Keratinocyte (primary cell): ENCODE measurements around the gene SOST. TPM values are rescaled to one million over a fixed set of nuclear protein-coding genes. Genes with fewer than 3 reads are reported as not detected.

Source experiments
- DNase-seq: peaks from one replicate; pipeline ENCODE4 v3.0.0-alpha.2; 2011; ENCODE audit warnings: low read depth, missing footprints, low spot score
- FAIRE-seq: peaks from 2 replicates; lab custom pipeline; 2011; peaks lifted over from hg19 to GRCh38; lab: Jason Lieb, UNC
- H2AFZ ChIP-seq: 2 replicates; pipeline ENCODE4 v1.6.0; 2012; ENCODE audit warnings: low read length, control low read depth, inconsistent platforms; ENCODE audit not compliant: control insufficient read depth
- H3K27ac ChIP-seq: 2 replicates; pipeline ENCODE4 v1.5.1; 2011; ENCODE audit warnings: low read length; ENCODE audit not compliant: control insufficient read depth, insufficient read depth
- H3K27me3 ChIP-seq: 3 replicates; pipeline ENCODE4 v1.6.0; 2011; ENCODE audit warnings: low read length; ENCODE audit not compliant: control insufficient read depth, insufficient read depth; ENCODE audit errors: extremely low read depth
- H3K36me3 ChIP-seq, 2 experiments: 2 replicates in 1 of 2; 3 replicates in 1 of 2; pipeline ENCODE4 v1.5.1; 2011; ENCODE audit warnings: low read length in 2 of 2, mild to moderate bottlenecking in 1 of 2; ENCODE audit not compliant: control insufficient read depth in 2 of 2, insufficient read depth in 2 of 2; ENCODE audit errors: extremely low read depth in 1 of 2
- H3K4me1 ChIP-seq: 3 replicates; pipeline ENCODE4 v1.5.1; 2011; ENCODE audit warnings: low read length; ENCODE audit not compliant: control insufficient read depth, insufficient read depth; ENCODE audit errors: extremely low read depth
- H3K4me2 ChIP-seq: 3 replicates; pipeline ENCODE4 v1.6.0; 2011; ENCODE audit warnings: low read depth, low read length; ENCODE audit not compliant: control insufficient read depth, insufficient read depth; ENCODE audit errors: extremely low read depth
- H3K4me3 ChIP-seq, 3 experiments: fragments of 200-600 bp in 1 of 3; sonication (generic) in 1 of 3; 2 replicates in 2 of 3; 3 replicates in 1 of 3; pipeline ENCODE4 v1.5.1; 2011 to 2016; ENCODE audit warnings: low read length in 3 of 3, mild to moderate bottlenecking in 3 of 3, control low read depth in 2 of 3, inconsistent platforms in 1 of 3, low read depth in 1 of 3, mixed read lengths in 1 of 3, mixed run types in 1 of 3, moderate library complexity in 1 of 3; ENCODE audit not compliant: control insufficient read depth in 2 of 3, insufficient read depth in 2 of 3; ENCODE audit errors: extremely low read depth in 1 of 3
- H3K79me2 ChIP-seq: 2 replicates; pipeline ENCODE4 v1.6.0; 2012; ENCODE audit warnings: low read length; ENCODE audit not compliant: control insufficient read depth, insufficient read depth
- H3K9ac ChIP-seq: 3 replicates; pipeline ENCODE4 v1.6.0; 2011; ENCODE audit warnings: low read length; ENCODE audit not compliant: control insufficient read depth, insufficient read depth; ENCODE audit errors: extremely low read depth
- H3K9me1 ChIP-seq: 3 replicates; pipeline ENCODE4 v1.6.0; 2011; ENCODE audit warnings: low read length; ENCODE audit not compliant: control insufficient read depth, insufficient read depth; ENCODE audit errors: extremely low read depth
- H3K9me3 ChIP-seq: 2 replicates; pipeline ENCODE4 v1.5.1; 2012; ENCODE audit warnings: low read depth, low read length; ENCODE audit not compliant: control insufficient read depth
- H4K20me1 ChIP-seq: 3 replicates; pipeline ENCODE4 v1.6.0; 2011; ENCODE audit warnings: low read length; ENCODE audit not compliant: control insufficient read depth, insufficient read depth; ENCODE audit errors: extremely low read depth
- EZH2 ChIP-seq: IDR thresholded peaks from one replicate; pipeline ENCODE4 v1.6.1; 2012; ENCODE audit warnings: inconsistent platforms, mild to moderate bottlenecking, low read length, moderate library complexity
- dilution Hi-C: fragments of 300-500 bp; cut with MboI; formaldehyde crosslinking; loops from one replicate; pipeline ENCODE4 v1.7.0; 2020; ENCODE audit warnings: low sequenced_read_pairs; ENCODE audit not compliant: extremely low pct_ligation_motif_present
- polyA plus RNA-seq, 5 experiments: library from polyadenylated mRNA; depleted of rRNA in 3 of 5; stranded (reverse) in 3 of 5; stranded (forward) in 1 of 5; unstranded in 1 of 5; fragments of >200 nt; gene quantifications; 1 replicate in 1 of 5; 2 replicates in 3 of 5; 3 replicates in 1 of 5; pipeline versions ENCODE4 v1.2.1 to v1.2.3, GENCODE V29; 2011 to 2012; ENCODE audit warnings: missing spikeins in 2 of 5, low read depth in 1 of 5, low replicate concordance in 1 of 5
- TF ChIP-seq, protein P1 (sequence below), 3 experiments: IDR thresholded peaks in 1 of 3; conservative IDR thresholded peaks in 1 of 3; optimal IDR thresholded peaks in 1 of 3; 2 replicates in 2 of 3; 3 replicates in 1 of 3; pipeline versions ENCODE3 to v1.5.1; 2011; ENCODE audit warnings: low read length in 3 of 3, mild to moderate bottlenecking in 3 of 3, moderate library complexity in 2 of 3, control low read depth in 1 of 3, inconsistent platforms in 1 of 3; ENCODE audit not compliant: insufficient read depth in 2 of 3; ENCODE audit errors: extremely low read depth in 1 of 3

SOST gene
- polyA plus RNA-seq, 1 donor (not counting 4 experiments of a cell fraction or from before 2014, with no cell fraction given), result 0.04 TPM

DNA sequence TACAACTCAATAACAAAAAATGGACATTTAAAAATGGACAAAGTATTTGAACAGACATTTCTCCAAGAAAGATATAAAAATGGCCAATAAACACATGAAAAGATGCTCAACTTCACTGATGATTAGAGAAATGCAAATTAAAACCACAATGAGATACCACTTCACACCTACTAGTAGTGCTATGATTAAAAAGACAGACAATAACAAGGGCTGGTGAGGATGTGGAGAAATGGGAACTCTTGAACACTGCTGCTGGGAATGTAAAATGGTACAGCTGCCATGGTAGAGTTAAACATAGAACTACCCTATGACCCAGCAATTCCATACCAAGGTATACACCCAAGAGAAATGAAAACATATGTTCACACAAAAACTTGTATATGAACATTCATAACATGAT, 46.5 kb upstream of the SOST start:
- H3K9ac ChIP-seq, result no peak overlapping the region

DNA sequence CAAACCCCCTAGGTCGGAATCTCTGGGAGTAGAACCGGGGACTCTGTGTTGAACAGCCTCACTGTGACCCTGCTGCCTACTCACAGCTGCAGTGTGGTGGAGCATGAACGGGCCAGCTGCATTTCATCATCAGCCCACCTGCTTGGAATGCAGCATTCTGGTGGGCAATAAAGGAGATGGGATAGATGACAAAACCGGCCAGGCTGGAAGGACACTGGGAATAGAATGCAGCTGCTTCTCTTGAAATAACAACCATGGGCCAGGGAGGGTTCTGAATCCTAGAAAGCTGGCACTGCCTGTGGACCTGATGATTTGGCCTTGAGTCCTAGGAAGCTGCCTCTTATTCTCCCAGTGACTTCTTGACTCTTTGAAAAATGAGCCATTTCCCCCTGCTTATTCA, 45.2 kb upstream of the SOST start:
- H3K36me3 ChIP-seq, result peaks cover 6 to 8% of the 10 kb centered on the region in 2 experiments
- H3K9me3 ChIP-seq, result no peaks in the 10 kb centered on the region
- DNase-seq, result no peak
- FAIRE-seq, result no peak
- H2AFZ ChIP-seq, result no peak overlapping the region
- no peaks in the 10 kb centered on the region for H3K4me1 ChIP-seq
- dilution Hi-C loops, result no loop called here
- H3K27me3 ChIP-seq, result no peaks in the 10 kb centered on the region
- no peak overlapping the region for H3K27ac ChIP-seq
- H3K9me1 ChIP-seq, result no peaks in the 10 kb centered on the region
- no peaks in the 10 kb centered on the region for H3K79me2 ChIP-seq
- no peaks in the 10 kb centered on the region for H4K20me1 ChIP-seq
- no peak for TF ChIP-seq EZH2
- TF ChIP-seq, protein P1, sequence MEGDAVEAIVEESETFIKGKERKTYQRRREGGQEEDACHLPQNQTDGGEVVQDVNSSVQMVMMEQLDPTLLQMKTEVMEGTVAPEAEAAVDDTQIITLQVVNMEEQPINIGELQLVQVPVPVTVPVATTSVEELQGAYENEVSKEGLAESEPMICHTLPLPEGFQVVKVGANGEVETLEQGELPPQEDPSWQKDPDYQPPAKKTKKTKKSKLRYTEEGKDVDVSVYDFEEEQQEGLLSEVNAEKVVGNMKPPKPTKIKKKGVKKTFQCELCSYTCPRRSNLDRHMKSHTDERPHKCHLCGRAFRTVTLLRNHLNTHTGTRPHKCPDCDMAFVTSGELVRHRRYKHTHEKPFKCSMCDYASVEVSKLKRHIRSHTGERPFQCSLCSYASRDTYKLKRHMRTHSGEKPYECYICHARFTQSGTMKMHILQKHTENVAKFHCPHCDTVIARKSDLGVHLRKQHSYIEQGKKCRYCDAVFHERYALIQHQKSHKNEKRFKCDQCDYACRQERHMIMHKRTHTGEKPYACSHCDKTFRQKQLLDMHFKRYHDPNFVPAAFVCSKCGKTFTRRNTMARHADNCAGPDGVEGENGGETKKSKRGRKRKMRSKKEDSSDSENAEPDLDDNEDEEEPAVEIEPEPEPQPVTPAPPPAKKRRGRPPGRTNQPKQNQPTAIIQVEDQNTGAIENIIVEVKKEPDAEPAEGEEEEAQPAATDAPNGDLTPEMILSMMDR (optimal IDR thresholded peaks at IDR 0.05 in 1 of 3, IDR thresholded peaks at IDR 0.05 in 1 of 3, conservative IDR thresholded peaks at IDR 0.05 in 1 of 3; ENCODE audit: extremely low read depth in 1 of 3, insufficient read depth in 2 of 3, low read length in 3 of 3), result no peak
- H3K4me3 ChIP-seq, result no peak overlapping the region
- H3K4me2 ChIP-seq, result no peak overlapping the region
- H3K9ac ChIP-seq, result no peak overlapping the region

More for the DNA sequence above, 46.5 kb upstream of the SOST start:
- Histone ChIP-seq H3K9me1 (no peaks in the 10 kb centered on the region), H3K9me3 (no peaks in the 10 kb centered on the region), H4K20me1 (no peaks in the 10 kb centered on the region), H3K4me1 (no peaks in the 10 kb centered on the region), H3K27ac (no peak overlapping the region), H3K27me3 (no peaks in the 10 kb centered on the region), H2AFZ (no peak overlapping the region), H3K4me3 (no peak overlapping the region), H3K79me2 (no peaks in the 10 kb centered on the region), H3K4me2 (no peak overlapping the region), H3K36me3 (peaks cover 8 to 9% of the 10 kb centered on the region in 2 experiments)
- dilution Hi-C loops, result no loop called here
- TF ChIP-seq EZH2, result no peak
- DNase-seq (no peak), FAIRE-seq (no peak)

DNA sequence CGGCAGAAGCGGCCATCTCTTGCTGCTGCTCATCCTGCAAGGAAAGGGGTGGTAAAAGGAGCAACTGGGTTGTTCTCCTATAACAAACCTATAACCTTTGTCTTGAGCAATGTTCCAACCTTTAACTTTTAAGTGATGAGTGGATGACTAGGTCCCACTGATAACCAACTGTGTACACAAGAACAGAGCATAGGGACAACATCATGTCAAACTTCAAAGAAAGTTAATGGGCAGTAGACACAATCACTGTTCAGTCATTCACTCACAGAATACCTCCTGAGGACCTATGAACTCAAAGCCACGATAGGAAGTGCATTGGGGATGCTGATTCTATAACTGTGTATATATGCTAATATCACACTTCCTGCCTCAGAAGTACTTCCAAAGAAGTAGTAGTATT, 43.3 kb upstream of the SOST start:
- no peak for FAIRE-seq
- Histone ChIP-seq H3K79me2 (no peaks in the 10 kb centered on the region), H3K9me1 (no peaks in the 10 kb centered on the region), H3K4me2 (no peak overlapping the region), H3K27ac (no peak overlapping the region), H3K9me3 (no peaks in the 10 kb centered on the region), H4K20me1 (no peaks in the 10 kb centered on the region), H3K9ac (no peak overlapping the region), H3K4me3 (no peak overlapping the region), H2AFZ (no peak overlapping the region), H3K4me1 (no peaks in the 10 kb centered on the region), H3K36me3 (peaks cover 0 to 3% of the 10 kb centered on the region in 2 experiments), H3K27me3 (no peaks in the 10 kb centered on the region)
- TF ChIP-seq EZH2, result no peak
- TF ChIP-seq, protein P1 (optimal IDR thresholded peaks at IDR 0.05 in 1 of 3, IDR thresholded peaks at IDR 0.05 in 1 of 3, conservative IDR thresholded peaks at IDR 0.05 in 1 of 3; ENCODE audit: extremely low read depth in 1 of 3, insufficient read depth in 2 of 3, low read length in 3 of 3), result no peak
- dilution Hi-C loops, result no loop called here
- no peak for DNase-seq
